ENCODE data around the gene KLHL12.

DNA sequence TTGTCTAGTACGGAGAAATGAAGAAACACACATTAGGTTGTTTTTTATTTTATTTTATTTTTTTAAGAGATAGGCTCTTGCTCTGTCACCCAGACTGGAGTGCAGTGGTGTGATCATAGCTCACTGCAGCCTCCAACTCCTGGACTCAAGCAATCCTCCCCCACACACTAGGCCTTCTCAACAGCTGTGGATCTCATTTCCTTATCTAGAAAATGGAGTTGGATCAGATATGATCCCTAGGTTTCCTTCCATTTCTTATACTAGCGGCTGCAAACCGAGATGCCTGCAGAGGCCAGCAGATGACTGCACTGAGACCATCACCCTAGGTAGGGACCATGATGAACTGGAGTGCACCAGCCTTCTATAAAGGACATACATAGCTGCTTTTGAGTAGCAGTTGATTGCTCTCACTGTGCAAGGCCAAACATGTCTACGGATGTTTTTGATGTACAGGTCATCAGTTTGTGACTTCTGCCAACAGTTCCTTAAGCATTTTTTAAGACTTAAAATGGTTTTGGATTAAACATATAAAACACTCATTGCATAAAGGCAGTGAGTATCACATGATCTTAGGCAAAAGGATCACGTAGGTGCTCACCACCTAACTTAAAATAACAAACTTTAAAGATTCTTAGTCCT lies 11.4 kb upstream of the KLHL12 start:
- TF ChIP-seq, protein P1, sequence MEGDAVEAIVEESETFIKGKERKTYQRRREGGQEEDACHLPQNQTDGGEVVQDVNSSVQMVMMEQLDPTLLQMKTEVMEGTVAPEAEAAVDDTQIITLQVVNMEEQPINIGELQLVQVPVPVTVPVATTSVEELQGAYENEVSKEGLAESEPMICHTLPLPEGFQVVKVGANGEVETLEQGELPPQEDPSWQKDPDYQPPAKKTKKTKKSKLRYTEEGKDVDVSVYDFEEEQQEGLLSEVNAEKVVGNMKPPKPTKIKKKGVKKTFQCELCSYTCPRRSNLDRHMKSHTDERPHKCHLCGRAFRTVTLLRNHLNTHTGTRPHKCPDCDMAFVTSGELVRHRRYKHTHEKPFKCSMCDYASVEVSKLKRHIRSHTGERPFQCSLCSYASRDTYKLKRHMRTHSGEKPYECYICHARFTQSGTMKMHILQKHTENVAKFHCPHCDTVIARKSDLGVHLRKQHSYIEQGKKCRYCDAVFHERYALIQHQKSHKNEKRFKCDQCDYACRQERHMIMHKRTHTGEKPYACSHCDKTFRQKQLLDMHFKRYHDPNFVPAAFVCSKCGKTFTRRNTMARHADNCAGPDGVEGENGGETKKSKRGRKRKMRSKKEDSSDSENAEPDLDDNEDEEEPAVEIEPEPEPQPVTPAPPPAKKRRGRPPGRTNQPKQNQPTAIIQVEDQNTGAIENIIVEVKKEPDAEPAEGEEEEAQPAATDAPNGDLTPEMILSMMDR (IDR thresholded peaks at IDR 0.05; ENCODE audit: extremely low read depth in 1 of 2, insufficient read depth in 1 of 2, low read depth in 1 of 2, low read length in 2 of 2): no peak
- no peak for TF ChIP-seq EZH2 (IDR thresholded peaks at IDR 0.05; ENCODE audit: borderline replicate concordance, low read depth, low read length, severe bottlenecking)

All from endothelial cell of umbilical vein (primary cell).